Measurements from ENCODE around the gene PGGT1B. TPM values are rescaled to one million over a fixed set of nuclear protein-coding genes. Genes with fewer than 3 reads are reported as not detected.
A peak's percentile ranks its signal among the peaks of the same experiment; 100 is the strongest.

Gene PGGT1B
- total RNA-seq, 1 donor from 2014 or later = 45.4 TPM

DNA sequence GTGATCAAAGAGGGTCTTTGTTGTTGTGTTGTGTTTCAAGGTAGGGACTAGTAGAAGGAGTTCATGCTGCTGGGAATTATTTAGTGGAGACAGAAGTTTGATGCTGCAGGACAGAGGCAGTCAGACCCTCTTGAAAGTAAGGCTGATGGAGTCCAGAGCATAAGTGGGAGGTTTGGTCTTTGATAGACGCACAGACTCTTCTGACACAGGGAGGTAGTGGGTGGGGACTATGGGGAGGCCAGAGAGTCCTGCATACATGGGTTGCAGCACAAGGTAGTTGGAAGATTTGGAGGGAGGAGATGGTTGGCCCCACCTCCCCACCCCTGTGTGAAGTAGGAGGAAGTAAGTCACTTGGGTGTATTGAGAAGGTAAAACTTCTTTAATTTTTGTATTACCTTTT lies 36.1 kb upstream of the PGGT1B start:
- Mint-ChIP-seq H3K4me1 (ENCODE audit: low read depth, unreplicated experiment) (peaks cover 8% of the 10 kb centered on the region), H3K27me3 (ENCODE audit: low read depth, unreplicated experiment) (peaks cover 2% of the 10 kb centered on the region), H3K27ac (ENCODE audit: unreplicated experiment) (no peak overlapping the region), H3K9me3 (ENCODE audit: unreplicated experiment) (no peaks in the 10 kb centered on the region), H3K4me3 (ENCODE audit: unreplicated experiment) (no peak overlapping the region), H3K36me3 (ENCODE audit: low read depth, unreplicated experiment) (no peaks in the 10 kb centered on the region)
- H3K36me3 ChIP-seq (ENCODE audit: insufficient read depth, low read length) = no peaks in the 10 kb centered on the region
- no peak for TF ChIP-seq EZH2 (IDR thresholded peaks at IDR 0.05; ENCODE audit: insufficient read depth, low read length)
- TF ChIP-seq, protein P1, sequence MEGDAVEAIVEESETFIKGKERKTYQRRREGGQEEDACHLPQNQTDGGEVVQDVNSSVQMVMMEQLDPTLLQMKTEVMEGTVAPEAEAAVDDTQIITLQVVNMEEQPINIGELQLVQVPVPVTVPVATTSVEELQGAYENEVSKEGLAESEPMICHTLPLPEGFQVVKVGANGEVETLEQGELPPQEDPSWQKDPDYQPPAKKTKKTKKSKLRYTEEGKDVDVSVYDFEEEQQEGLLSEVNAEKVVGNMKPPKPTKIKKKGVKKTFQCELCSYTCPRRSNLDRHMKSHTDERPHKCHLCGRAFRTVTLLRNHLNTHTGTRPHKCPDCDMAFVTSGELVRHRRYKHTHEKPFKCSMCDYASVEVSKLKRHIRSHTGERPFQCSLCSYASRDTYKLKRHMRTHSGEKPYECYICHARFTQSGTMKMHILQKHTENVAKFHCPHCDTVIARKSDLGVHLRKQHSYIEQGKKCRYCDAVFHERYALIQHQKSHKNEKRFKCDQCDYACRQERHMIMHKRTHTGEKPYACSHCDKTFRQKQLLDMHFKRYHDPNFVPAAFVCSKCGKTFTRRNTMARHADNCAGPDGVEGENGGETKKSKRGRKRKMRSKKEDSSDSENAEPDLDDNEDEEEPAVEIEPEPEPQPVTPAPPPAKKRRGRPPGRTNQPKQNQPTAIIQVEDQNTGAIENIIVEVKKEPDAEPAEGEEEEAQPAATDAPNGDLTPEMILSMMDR (IDR thresholded peaks at IDR 0.05; ENCODE audit: insufficient read depth, low read depth, low read length) = no peak
- H4K20me1 ChIP-seq (ENCODE audit: insufficient read depth, low read length) = peaks cover 10% of the 10 kb centered on the region
- peaks cover 3% of the 10 kb centered on the region for H3K4me1 ChIP-seq (ENCODE audit: insufficient read depth, low read length)
- FAIRE-seq (no peak), DNase-seq (ENCODE audit: low read depth) (no peak)
- H3K4me3 ChIP-seq (ENCODE audit: insufficient read depth, low read depth, low read length) = no peak overlapping the region
- H2AFZ ChIP-seq (ENCODE audit: low read depth, low read length) = no peak overlapping the region
- H3K9me3 ChIP-seq (ENCODE audit: insufficient read depth, low read depth, low read length) = no peaks in the 10 kb centered on the region
- H3K27ac ChIP-seq (ENCODE audit: low read depth, low read length) = no peak overlapping the region
- H3K79me2 ChIP-seq (ENCODE audit: insufficient read depth, low read length) = peaks cover 20% of the 10 kb centered on the region
- H3K27me3 ChIP-seq (ENCODE audit: insufficient read depth, low read length) = no peaks in the 10 kb centered on the region
- no peak overlapping the region for H3K9ac ChIP-seq (ENCODE audit: low read length)
- no peak overlapping the region for H3K4me2 ChIP-seq (ENCODE audit: low read length)

- FAIRE-seq (no peak), DNase-seq (ENCODE audit: low read depth) (peak; percentile 49)
- H3K4me1 ChIP-seq (ENCODE audit: insufficient read depth, low read length) = peaks cover 3% of the 10 kb centered on the region
- peak overlapping the region; percentile 60 for H3K4me3 Mint-ChIP-seq (ENCODE audit: unreplicated experiment)
- no peak overlapping the region for H3K27ac Mint-ChIP-seq (ENCODE audit: unreplicated experiment)
- no peaks in the 10 kb centered on the region for H3K36me3 ChIP-seq (ENCODE audit: insufficient read depth, low read length)
- peaks cover 14% of the 10 kb centered on the region for H4K20me1 ChIP-seq (ENCODE audit: insufficient read depth, low read length)
- H3K9ac ChIP-seq (ENCODE audit: low read length) = no peak overlapping the region
- peak overlapping the region; percentile 29 for H3K4me3 ChIP-seq (ENCODE audit: insufficient read depth, low read depth, low read length)
- peaks cover 6% of the 10 kb centered on the region for H3K4me1 Mint-ChIP-seq (ENCODE audit: low read depth, unreplicated experiment)
- TF ChIP-seq, protein P1 (IDR thresholded peaks at IDR 0.05; ENCODE audit: insufficient read depth, low read depth, low read length) = no peak
- no peak for TF ChIP-seq EZH2 (IDR thresholded peaks at IDR 0.05; ENCODE audit: insufficient read depth, low read length)
- H3K27me3 ChIP-seq (ENCODE audit: insufficient read depth, low read length) = no peaks in the 10 kb centered on the region
- H3K27ac ChIP-seq (ENCODE audit: low read depth, low read length) = no peak overlapping the region
- peaks cover 2% of the 10 kb centered on the region for H3K27me3 Mint-ChIP-seq (ENCODE audit: low read depth, unreplicated experiment)
- peaks cover 36% of the 10 kb centered on the region for H3K79me2 ChIP-seq (ENCODE audit: insufficient read depth, low read length)
- H3K4me2 ChIP-seq (ENCODE audit: low read length) = no peak overlapping the region
- no peak overlapping the region for H2AFZ ChIP-seq (ENCODE audit: low read depth, low read length)
- no peaks in the 10 kb centered on the region for H3K9me3 Mint-ChIP-seq (ENCODE audit: unreplicated experiment)
- no peaks in the 10 kb centered on the region for H3K9me3 ChIP-seq (ENCODE audit: insufficient read depth, low read depth, low read length)
- H3K36me3 Mint-ChIP-seq (ENCODE audit: low read depth, unreplicated experiment) = peaks cover 3% of the 10 kb centered on the region
These were observed 34.4 kb upstream of the PGGT1B start for GRCh38 chr5:115297031-115297430.

DNA sequence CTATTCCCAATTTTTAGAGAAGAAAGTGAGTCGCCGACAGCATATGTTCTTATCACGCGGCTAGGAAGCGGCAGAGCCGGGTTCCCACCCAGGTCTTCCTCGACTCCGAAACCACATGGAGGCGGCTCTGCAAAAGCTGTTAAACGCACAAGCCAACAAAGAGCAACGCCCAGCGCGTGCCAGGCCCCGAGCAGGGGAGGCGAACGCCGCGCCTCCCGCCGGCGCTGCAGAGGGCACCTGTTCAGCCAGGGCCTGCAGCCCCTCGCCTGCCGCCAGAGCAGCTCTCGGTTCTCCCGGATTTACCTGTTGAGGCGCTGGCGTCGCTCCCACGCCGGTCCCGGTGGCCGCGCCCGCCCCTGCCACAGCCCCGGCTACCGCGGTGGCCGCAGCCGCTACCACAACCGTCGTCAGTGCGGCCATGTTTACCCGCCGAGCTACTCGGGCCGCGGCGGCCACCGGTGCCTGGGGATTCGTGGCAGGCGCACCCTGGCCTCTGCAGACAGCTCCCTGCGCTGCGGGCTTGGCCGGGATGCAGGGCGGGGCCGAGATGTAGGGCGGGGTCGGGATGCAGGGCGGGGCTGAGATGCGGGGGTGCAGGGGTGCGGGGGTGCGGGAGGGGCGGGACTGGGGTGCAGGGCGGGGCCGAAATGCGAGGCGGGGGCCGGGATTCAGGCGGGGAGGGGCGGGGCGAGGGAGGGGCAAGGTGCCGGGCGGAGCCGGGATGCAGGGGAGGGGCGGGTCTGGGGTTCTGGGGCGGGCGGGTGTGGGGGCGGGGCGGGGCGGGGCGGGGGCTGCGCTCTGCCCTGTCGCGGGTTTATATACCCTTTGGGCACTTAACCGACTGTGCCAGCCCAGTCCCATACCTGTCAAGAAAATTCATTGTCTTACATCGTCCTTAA lies 33.7 kb upstream of the PGGT1B start, which contains the start of gene CCDC112:
Gene CCDC112 (minus strand): TSS at position 531 of the 899 bp plus-strand sequence. CDS start 111 bp downstream, at position 420.
- H3K27me3 ChIP-seq (ENCODE audit: insufficient read depth, low read length) = no peaks in the 10 kb centered on the region
- H4K20me1 ChIP-seq (ENCODE audit: insufficient read depth, low read length) = peaks cover 14% of the 10 kb centered on the region
- DNase-seq (ENCODE audit: low read depth) (peak; percentile 61), FAIRE-seq (no peak)
- H3K4me1 ChIP-seq (ENCODE audit: insufficient read depth, low read length) = peaks cover 3% of the 10 kb centered on the region
- TF ChIP-seq EZH2 (IDR thresholded peaks at IDR 0.05; ENCODE audit: insufficient read depth, low read length) = no peak
- TF ChIP-seq, protein P1 (IDR thresholded peaks at IDR 0.05; ENCODE audit: insufficient read depth, low read depth, low read length) = no peak
- no peaks in the 10 kb centered on the region for H3K36me3 ChIP-seq (ENCODE audit: insufficient read depth, low read length)
- H3K9ac ChIP-seq (ENCODE audit: low read length) = peak within 1 kb of the TSS; percentile 87
- no peaks in the 10 kb centered on the region for H3K9me3 ChIP-seq (ENCODE audit: insufficient read depth, low read depth, low read length)
- Mint-ChIP-seq H3K4me3 (ENCODE audit: unreplicated experiment) (peak within 1 kb of the TSS; percentile 96), H3K27ac (ENCODE audit: unreplicated experiment) (peak within 1 kb of the TSS; percentile 85), H3K4me1 (ENCODE audit: low read depth, unreplicated experiment) (peaks cover 6% of the 10 kb centered on the region), H3K36me3 (ENCODE audit: low read depth, unreplicated experiment) (peaks cover 3% of the 10 kb centered on the region), H3K27me3 (ENCODE audit: low read depth, unreplicated experiment) (peaks cover 2% of the 10 kb centered on the region), H3K9me3 (ENCODE audit: unreplicated experiment) (no peaks in the 10 kb centered on the region)
- peak within 1 kb of the TSS; percentile 91 for H3K4me3 ChIP-seq (ENCODE audit: insufficient read depth, low read depth, low read length)
- peak within 1 kb of the TSS; percentile 98 for H3K4me2 ChIP-seq (ENCODE audit: low read length)
- H3K27ac ChIP-seq (ENCODE audit: low read depth, low read length) = peak within 1 kb of the TSS; percentile 47
- peak within 1 kb of the TSS; percentile 93 for H2AFZ ChIP-seq (ENCODE audit: low read depth, low read length)
- H3K79me2 ChIP-seq (ENCODE audit: insufficient read depth, low read length) = peaks cover 36% of the 10 kb centered on the region
